ENCODE measurements around the gene IFNLR1.

IFNLR1 gene

GRCh38 chr1:24205345-24206082, 18.4 kb upstream of the IFNLR1 start:
- DNase-seq = no peak

GRCh38 chr1:24204116-24204515, 17.0 kb upstream of the IFNLR1 start:
- no peak for DNase-seq

- no peak for DNase-seq
Measured at GRCh38 chr1:24203404-24203803, 16.3 kb upstream of the IFNLR1 start.

- DNase-seq = no peak
Measured at GRCh38 chr1:24202987-24203386, 15.9 kb upstream of the IFNLR1 start.

- no peak for DNase-seq
Measured at GRCh38 chr1:24202556-24202955, 15.5 kb upstream of the IFNLR1 start.

- DNase-seq = peak; percentile 67
Measured at GRCh38 chr1:24201941-24202440, 14.9 kb upstream of the IFNLR1 start.

GRCh38 chr1:24199291-24199900, 12.3 kb upstream of the IFNLR1 start:
- peak; percentile 73 for DNase-seq

GRCh38 chr1:24198766-24199165, 11.7 kb upstream of the IFNLR1 start:
- no peak for DNase-seq

GRCh38 chr1:24195874-24196273, 8.8 kb upstream of the IFNLR1 start:
- DNase-seq = no peak

GRCh38 chr1:24195136-24195535, 8.0 kb upstream of the IFNLR1 start:
- DNase-seq = no peak

GRCh38 chr1:24193046-24193445, 6.0 kb upstream of the IFNLR1 start:
- no peak for DNase-seq

- DNase-seq = no peak
Measured at GRCh38 chr1:24191860-24192259, 4.8 kb upstream of the IFNLR1 start.

GRCh38 chr1:24190983-24191461, 3.9 kb upstream of the IFNLR1 start:
- no peak for DNase-seq

- DNase-seq = no peak
Measured at GRCh38 chr1:24189528-24189927, 2.4 kb upstream of the IFNLR1 start.

- DNase-seq = no peak
Measured at GRCh38 chr1:24186711-24186992, 437 bp downstream of the IFNLR1 start.

GRCh38 chr1:24186031-24186710, 918 bp downstream of the IFNLR1 start:
- no peak for DNase-seq

GRCh38 chr1:24185076-24185475, 2.0 kb downstream of the IFNLR1 start:
- no peak for DNase-seq

GRCh38 chr1:24182061-24182460, 5.0 kb downstream of the IFNLR1 start:
- DNase-seq = no peak

GRCh38 chr1:24181619-24182018, 5.5 kb downstream of the IFNLR1 start:
- DNase-seq = no peak

- no peak for DNase-seq
Measured at GRCh38 chr1:24180676-24181075, 6.4 kb downstream of the IFNLR1 start.

GRCh38 chr1:24179251-24179840, 7.7 kb downstream of the IFNLR1 start:
- no peak for DNase-seq

GRCh38 chr1:24178407-24178806, 8.7 kb downstream of the IFNLR1 start:
- DNase-seq = no peak

- DNase-seq = no peak
Measured at GRCh38 chr1:24177161-24177560, 9.9 kb downstream of the IFNLR1 start.

All from hematopoietic multipotent progenitor cell treated with erythropoietin and hydrocortisone succinate and interleukin-3 and kit ligand, for 8 days (in vitro differentiated cells).